Epidermal melanocyte (primary cell): ENCODE data around the gene PCNT.

Source experiments
- DNase-seq: peaks from one replicate; pipeline ENCODE4 v3.0.0; 2011; ENCODE audit warnings: low spot score; ENCODE audit not compliant: insufficient read length

The PCNT gene, protein sequence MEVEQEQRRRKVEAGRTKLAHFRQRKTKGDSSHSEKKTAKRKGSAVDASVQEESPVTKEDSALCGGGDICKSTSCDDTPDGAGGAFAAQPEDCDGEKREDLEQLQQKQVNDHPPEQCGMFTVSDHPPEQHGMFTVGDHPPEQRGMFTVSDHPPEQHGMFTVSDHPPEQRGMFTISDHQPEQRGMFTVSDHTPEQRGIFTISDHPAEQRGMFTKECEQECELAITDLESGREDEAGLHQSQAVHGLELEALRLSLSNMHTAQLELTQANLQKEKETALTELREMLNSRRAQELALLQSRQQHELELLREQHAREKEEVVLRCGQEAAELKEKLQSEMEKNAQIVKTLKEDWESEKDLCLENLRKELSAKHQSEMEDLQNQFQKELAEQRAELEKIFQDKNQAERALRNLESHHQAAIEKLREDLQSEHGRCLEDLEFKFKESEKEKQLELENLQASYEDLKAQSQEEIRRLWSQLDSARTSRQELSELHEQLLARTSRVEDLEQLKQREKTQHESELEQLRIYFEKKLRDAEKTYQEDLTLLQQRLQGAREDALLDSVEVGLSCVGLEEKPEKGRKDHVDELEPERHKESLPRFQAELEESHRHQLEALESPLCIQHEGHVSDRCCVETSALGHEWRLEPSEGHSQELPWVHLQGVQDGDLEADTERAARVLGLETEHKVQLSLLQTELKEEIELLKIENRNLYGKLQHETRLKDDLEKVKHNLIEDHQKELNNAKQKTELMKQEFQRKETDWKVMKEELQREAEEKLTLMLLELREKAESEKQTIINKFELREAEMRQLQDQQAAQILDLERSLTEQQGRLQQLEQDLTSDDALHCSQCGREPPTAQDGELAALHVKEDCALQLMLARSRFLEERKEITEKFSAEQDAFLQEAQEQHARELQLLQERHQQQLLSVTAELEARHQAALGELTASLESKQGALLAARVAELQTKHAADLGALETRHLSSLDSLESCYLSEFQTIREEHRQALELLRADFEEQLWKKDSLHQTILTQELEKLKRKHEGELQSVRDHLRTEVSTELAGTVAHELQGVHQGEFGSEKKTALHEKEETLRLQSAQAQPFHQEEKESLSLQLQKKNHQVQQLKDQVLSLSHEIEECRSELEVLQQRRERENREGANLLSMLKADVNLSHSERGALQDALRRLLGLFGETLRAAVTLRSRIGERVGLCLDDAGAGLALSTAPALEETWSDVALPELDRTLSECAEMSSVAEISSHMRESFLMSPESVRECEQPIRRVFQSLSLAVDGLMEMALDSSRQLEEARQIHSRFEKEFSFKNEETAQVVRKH (N-terminal part only)

DNA sequence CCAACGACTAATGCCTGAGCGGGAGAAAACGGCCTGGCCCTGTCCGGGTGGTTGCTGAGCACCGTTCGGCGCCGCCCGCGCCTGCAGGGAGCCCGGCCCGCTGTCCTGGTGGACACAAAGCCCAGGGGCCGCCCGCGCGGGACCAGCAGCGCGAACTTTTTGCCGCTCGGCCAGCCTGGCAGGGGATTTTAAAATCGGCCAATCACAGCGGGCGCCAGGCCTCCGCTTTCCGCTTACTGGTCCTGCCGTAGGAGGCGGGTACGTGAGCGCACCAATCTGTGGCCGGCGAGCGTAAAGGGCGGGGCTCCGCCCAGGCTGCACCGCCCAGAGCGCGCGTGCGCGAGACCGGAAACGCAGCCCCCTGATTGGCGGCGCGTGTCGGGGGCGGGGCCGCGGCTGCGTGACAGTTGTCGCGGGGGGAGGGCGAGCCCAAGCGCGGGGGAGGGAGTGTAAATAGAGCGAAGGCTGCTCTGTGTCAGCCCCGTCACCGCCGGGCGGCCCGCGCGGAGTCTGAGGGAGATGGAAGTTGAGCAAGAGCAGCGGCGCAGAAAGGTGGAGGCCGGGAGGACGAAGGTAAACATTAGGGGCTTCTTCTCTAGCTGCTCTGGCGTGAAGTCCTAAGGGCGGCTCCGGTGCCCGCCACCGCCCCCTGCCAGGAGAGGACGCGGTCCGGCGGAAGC, at the start of gene PCNT, which contains the start of gene C21orf58:
PCNT (plus strand) TSS at position 447 of the 680 bp plus-strand sequence; CDS start at position 520, 73 bp downstream.
C21orf58 (minus strand) TSS at position 161 of the 680 bp plus-strand sequence. CDS start 1,132 bp downstream, outside the sequence.
- peak; percentile 99 for DNase-seq

DNA sequence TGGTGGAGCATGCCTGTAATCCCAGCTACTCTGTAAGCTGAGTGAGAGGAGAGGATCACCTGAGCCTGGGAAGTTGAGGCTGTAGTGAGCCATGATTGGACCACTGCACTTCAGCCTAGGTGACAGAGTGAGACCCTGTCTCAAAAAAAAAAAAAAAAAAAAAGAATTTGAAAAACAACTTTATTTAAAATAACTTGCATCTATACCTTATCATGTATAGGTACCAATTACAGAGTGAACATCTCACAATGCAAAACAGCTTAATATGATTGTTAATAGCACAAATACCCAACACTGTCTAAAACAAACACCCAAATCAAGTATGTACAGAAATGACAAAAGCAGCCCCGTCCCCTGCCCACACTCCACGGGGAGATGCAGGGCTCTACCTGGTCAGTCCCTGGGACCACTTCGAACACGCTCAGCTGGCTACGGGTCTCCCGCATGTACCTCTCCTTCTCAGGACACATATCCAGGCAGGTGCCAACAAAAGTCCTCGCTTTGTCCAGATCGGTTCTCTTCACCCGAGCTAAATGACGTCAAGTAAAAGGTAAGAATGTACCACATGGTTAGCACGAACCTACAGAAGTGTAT, 49.1 kb upstream of the PCNT start:
- DNase-seq = no peak

DNA sequence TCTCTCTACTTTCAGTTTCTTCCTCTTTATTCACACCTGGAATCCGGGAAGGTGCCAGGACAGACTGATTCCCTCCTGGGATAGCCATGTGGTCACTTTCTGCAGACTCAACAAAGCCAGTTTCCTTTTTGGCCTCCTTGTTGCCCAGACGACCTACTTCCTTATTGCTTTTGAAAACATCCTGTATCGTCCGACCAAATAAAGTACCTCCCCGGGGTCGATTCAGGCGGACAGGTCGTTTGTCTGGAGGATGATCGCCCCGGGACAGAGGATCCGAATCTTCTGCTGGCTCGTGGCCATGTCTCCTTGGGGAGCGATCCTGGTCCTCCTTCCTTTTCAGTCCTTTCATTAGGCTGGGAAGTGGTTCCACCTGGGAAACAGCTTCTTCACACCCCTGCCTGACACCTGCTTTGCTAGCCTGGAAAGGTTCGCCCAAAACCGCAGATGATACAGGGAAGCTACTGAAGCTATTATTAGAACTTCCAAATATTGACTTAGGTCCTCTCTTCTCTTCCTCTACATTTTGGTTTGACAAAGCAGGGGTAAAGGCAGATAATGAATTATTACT, 39.8 kb upstream of the PCNT start:
- no peak for DNase-seq

DNA sequence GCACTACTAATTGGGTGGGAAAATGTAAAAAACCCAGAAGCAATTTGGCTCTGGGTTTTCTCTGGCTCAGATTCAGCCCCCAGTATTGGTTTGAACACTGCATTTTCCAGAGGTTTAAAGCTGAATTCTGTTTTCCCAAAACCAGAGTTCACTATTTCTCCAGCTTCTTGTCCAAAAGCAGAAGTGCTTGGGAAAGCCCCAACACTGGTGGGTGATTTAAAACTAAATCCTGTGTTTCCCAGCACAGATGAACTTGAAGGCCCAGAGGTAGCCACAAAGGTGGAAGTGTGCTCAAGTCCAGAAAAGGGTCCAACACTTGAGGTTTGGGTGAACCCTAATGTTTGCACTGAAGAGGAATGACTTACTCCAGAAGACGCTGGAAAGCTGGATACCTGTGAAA, 39.2 kb upstream of the PCNT start:
- no peak for DNase-seq

DNA sequence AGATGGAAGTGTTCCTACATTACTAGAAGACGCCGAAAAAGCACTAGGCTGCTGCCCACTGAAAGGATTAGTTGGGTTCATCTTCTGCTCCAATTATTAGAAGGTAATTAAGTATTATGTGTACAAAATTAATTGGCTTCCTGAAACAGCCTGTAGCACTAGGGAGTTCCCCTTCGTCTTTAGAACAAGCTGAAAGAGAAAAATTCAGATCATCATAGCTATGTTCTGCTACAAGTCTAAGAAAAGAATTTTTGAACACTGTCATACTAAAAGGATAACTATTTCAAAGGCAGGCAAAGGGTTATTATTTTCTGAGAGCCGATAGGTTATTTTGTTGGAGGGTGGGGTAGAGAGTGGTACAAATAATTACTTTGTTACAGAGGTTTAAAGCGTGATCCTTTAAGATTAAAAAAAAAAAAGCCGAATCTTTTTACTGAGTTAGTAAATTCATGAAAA, 38.7 kb upstream of the PCNT start, which contains the start of gene MCM3AP:
MCM3AP (minus strand) TSS at position 406 of the 456 bp plus-strand sequence; CDS start at position 81, 325 bp downstream.
- DNase-seq = no peak

DNA sequence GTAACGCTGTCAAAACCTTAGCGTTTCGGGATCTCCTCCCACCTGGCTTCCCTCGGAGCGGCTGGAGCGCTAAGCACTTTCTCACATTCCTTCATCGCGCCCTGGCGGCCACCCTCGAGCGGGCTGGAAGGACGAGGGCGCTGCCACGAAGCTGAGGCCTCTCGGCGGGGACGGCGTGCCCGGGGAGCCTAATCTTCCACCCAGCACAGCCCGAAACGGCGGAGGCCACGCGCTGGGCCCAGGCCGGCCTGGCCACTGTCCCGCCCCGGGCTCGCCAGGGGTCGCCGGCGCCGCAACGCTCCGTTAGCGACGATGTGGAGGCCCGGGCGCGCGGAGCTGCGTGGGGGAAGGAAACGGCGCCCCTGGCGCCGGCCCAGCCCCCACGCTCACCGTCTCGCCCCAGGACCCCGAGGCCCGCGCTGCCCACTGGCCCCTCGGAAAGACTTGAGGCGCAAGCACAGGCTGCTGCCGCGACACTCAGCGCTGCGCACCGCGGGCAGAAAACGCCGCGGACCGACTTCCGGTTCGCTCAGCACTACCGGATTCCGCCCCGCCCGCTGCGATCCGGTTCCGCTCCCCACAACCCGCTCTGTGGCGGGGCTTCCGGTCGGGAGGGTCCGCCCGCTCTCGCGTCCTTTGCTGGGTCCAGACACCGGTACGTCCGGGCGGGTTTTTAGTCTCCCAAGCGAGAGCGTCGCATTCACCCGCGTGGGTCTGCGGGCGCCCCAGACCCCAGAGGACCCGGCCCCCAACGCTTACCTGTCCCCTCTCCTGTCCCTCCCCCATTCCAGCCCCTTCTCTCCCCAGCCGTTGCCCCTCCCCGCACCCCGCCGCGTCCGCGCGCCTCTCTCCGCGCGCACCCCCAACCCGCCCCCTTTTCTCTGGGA, 38.0 kb upstream of the PCNT start, which contains the start of gene YBEY:
YBEY (plus strand) TSS at position 582 of the 887 bp plus-strand sequence. CDS start 572 bp downstream, outside the sequence.
- peak; percentile 96 for DNase-seq

DNA sequence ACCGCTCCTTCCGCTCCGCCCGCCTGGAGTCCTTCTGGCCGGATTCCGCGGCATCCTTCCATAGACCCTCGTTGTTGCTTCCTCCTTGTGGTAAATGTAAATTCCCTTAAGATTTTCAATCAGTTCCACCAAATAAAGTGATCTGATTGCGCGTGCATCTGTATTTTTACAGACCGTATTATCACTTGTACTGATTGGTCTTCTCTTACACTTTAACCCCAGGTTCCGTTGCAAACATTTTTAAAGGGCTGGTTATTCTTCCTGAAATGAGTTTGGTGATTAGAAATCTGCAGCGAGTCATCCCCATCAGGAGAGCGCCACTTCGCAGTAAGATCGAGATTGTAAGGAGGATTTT, 37.3 kb upstream of the PCNT start:
- no peak for DNase-seq

DNA sequence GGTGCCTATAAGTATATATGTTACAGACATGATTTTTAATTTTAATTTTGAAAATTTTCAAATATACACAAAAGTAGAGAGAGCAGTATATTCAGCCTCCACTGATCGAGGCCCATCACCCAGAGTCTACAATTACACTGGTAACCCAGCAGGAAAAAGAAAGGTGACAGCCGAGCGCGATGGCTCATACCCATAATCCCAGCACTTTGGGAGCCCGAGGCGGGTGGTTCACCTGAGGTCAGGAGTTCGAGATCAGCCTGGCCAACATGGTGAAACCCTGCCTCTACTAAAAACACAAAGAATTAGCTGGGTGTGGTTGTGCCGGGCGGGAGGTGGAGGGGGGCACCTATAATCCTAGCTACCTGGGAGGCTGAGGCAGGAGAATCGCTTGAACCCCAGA, 36.4 kb upstream of the PCNT start:
- no peak for DNase-seq

DNA sequence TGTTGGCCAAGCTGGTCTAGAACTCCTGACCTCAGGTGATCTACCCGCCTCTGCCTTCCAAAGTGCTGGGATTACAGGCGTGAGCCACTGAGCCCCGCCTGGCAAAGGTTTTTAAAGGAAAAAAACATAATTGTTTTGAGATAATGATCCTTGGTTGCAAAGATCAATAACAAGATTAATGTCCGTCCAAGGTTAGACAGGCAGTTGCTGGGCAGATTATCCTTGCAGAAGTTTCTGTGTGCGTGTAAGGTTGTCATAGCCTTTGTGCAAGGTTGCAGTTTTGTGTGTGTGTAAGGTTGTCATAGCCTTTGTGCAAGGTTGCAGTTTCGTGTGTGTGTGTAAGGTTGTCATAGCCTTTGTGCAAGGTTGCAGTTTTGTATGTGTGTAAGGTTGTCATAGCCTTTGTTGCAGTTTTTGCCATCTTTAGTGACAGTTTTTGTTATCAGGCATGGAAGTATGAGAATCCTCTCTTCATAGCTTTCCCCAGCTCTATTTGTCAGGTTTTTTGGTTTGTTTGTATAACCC, 34.2 kb upstream of the PCNT start:
- DNase-seq = no peak

DNA sequence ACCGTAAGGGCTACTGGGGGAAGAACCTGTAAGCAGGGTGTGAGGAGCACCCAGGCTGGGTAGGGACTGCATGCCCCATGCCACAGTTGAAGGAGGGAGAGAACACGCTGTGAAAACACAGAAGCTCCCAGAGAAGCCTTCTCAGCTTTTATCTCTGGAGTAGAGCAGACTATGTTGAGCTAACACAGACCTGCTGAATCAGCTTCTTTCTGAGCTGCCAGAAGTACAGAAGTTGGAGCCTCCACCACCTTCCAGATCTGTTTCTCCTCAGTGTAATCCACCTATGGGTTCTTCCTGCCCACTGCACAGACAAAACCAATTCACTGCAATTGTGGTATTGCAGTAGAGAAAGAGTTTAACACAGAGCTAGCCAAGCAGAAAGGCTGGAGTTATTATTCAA, 32.4 kb upstream of the PCNT start:
- DNase-seq = no peak

DNA sequence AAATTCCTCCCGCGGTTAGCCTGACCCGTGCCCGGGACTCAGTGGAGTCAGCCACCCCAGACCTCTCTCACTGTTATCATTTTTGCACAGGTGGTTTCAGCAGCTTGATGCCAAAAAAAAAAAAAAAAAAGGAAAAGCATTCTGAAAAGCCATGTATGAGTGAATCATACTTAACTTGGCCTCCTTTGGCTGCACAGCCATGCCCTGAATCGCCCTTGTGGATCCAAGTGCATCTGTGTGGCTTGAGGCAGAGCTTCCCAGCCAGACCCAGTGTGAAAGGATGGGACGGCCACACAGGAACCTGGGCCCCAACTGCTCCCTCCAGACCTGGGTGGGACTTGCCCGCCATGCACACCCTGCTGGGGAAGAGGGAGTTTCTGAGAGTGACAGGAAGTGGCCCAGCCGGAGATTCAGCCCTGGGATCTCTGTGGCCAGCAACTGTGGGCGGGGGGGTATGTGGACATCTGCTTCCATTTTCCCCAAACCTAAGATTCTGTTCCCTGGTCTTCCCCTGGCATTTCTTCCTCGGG, 29.2 kb upstream of the PCNT start:
- DNase-seq = no peak

DNA sequence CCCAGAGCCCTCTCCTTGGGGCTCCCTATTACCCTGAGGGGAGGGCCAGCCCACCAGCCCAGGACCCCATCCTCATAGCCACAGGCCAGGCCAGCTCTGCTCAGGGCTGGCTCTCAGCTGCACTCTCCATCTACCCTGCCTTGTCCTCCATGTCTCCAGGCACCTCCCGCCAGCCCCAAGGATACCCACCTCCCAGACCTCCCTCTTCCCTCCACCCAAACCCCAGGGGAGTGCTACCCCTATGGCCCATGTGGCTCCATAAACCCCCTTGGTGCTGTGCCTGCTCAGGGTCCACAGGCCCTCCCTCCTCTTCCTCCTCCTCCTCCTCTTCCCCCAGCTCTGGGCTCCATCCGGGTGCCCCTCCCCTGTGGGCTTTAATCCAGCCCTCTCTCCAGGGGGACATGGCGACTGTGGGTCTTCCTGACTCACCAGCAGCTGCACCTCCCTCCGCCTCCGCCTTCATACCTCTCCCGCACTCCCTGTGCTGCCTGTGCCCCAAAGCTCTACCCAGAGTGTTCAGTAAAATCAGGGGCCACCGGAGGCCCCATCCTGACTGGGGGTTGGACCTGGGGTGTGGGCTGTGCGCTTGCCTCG, 28.7 kb upstream of the PCNT start:
- DNase-seq = no peak

DNA sequence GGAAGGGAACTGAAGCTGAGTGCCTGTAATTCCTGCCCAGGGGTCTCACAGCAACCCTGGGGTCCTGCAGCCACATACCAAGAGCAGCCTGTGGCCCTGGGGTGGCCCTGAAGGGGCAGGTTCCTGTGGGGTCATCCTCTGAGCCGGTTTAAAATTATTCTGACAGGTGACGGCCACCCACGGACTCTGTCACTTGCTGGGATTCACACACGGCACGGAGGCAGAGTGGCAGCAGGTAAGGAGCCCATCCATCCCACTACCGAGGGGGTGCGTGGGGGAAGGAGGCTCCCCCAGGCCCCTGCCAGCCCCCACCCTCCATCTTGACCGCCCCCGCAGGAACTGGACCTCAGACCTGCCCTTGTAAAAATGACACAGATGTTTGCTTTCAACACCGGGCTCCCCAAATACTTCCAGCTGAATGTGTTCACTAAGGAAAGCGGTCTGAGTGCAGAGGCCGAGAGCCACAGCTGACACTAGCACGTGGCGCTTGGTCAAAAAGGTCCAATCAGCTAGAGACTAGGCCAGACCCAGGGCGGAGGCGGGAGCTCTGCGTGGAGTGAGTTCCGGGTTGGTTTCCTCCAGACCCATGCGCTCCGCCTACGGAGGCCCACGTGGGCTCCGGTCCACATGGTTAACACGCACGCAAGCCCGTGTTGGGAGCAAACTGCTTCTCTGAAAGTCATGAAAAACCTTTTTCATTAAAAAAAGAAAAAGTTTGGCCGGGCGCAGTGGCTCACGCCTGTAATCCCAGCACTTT, 27.8 kb upstream of the PCNT start:
- peak; percentile 57 for DNase-seq

DNA sequence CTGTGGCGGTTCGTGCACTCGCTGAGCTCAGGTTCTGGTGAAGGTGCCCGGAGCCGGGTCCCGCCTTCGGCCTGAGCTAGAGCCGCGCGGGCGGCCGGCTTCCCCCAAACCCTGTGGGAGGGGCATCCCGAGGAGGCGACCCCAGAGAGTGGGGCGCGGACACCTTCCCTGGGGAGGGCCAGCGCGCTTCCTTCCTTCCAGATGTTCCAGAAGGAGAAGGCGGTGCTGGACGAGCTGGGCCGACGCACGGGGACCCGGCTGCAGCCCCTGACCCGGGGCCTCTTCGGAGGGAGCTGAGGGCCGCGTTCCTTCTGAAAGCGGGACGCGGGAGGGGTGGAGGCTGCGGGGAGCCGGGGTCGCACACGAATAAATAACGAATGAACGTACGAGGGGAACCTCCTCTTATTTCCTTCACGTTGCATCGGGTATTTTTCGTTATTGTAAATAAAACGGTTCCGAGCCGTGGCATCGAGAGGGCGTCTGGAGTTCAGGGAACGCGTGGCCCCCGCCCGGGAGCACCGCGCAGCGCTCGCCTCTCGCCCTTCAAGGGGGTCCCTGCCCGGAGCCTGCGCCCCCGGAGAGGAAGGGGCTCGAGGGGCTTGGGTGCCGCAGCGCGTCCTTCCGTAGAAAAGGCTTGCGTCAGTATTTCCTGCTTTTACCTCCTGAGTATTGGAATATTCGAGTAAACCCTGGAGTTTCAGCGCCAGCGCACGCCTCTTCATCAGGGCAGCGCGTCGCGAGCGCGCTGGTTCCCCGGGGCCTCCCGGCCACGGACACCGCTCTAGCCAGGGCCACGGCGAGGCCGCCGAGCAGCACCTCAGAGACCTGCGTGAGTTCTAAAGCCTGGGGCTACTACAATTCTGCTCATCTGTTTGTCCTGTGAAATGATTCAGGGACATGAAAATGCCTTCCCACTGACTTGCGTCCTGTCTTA, 26.4 kb upstream of the PCNT start:
- no peak for DNase-seq

DNA sequence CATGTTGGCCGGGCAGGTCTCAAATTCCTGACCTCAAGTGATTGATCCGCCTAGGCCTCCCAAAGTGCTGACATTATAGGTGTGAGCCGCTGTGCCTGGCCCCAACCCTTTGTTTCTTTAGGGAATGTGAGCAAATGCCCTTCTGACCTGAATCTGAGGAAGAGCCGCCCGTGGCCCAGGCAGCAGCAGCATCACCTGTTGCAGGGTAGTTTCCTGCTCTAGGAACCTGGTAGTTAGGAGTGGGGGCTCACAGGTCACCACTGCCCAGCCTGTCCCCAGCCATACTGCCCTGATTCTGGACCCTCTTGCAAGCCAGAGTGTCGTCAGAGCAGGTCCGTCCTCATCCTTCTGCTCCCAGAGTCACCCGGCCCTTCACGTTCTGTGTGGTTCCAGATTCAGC, 24.8 kb upstream of the PCNT start:
- DNase-seq = no peak

DNA sequence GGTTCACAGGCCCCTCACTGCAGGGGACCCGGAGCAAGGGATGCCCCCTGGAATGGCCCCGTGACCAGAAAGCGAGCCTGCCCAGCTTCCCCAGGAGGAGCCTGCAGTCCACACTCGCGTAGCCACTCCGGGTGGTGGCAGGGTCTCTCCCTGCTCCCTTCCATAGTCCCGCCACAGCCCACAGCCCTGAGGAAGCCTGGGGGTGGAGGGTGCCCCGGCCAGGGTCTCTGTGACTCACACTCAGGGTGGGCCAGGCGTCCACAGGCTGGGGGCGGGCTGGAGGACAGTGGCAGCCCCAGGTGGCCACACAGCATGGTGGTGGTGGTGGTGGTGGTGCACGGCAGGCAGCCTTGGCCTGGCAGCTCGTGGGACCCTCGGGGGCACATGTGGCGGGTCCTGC, 22.2 kb upstream of the PCNT start:
- no peak for DNase-seq
